ENCODE measurements around the gene C17orf100. TPM values are rescaled to one million over a fixed set of nuclear protein-coding genes. Genes with fewer than 3 reads are reported as not detected.
A peak's percentile ranks its signal among the peaks of the same experiment; 100 is the strongest.

The C17orf100 gene
- total and polyA plus RNA-seq, 2 of the 13 experiments (the other 11 are each of a cell fraction or from before 2014, with no cell fraction given): 3.6 to 8.7 TPM

- TF ChIP-seq, protein P1, sequence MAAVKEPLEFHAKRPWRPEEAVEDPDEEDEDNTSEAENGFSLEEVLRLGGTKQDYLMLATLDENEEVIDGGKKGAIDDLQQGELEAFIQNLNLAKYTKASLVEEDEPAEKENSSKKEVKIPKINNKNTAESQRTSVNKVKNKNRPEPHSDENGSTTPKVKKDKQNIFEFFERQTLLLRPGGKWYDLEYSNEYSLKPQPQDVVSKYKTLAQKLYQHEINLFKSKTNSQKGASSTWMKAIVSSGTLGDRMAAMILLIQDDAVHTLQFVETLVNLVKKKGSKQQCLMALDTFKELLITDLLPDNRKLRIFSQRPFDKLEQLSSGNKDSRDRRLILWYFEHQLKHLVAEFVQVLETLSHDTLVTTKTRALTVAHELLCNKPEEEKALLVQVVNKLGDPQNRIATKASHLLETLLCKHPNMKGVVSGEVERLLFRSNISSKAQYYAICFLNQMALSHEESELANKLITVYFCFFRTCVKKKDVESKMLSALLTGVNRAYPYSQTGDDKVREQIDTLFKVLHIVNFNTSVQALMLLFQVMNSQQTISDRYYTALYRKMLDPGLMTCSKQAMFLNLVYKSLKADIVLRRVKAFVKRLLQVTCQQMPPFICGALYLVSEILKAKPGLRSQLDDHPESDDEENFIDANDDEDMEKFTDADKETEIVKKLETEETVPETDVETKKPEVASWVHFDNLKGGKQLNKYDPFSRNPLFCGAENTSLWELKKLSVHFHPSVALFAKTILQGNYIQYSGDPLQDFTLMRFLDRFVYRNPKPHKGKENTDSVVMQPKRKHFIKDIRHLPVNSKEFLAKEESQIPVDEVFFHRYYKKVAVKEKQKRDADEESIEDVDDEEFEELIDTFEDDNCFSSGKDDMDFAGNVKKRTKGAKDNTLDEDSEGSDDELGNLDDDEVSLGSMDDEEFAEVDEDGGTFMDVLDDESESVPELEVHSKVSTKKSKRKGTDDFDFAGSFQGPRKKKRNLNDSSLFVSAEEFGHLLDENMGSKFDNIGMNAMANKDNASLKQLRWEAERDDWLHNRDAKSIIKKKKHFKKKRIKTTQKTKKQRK (IDR thresholded peaks at IDR 0.05; ENCODE audit: low read length): no peak
- TF ChIP-seq ZNF256 (CRISPR knock-in tag; conservative IDR thresholded peaks at IDR 0.05) (no peak), ZBTB1 (CRISPR knock-in tag; IDR thresholded peaks at IDR 0.05; ENCODE audit: borderline replicate concordance) (no peak), TCF12 (IDR thresholded peaks at IDR 0.05) (no peak), TCF12 (CRISPR knock-in tag; IDR thresholded peaks at IDR 0.05) (no peak), SALL2 (CRISPR knock-in tag; IDR thresholded peaks at IDR 0.05) (no peak), REST (IDR thresholded peaks at IDR 0.05; ENCODE audit: borderline replicate concordance in 1 of 2, low read depth in 1 of 2, low read length in 2 of 2) (no peak), SALL1 (CRISPR knock-in tag; IDR thresholded peaks at IDR 0.05) (peak; percentile 38; the same call in 1 of the 2 replicates), ZMAT3 (CRISPR knock-in tag; conservative IDR thresholded peaks at IDR 0.05) (peak; percentile 10; the same call in 1 of the 2 replicates), ZFX (CRISPR knock-in tag; IDR thresholded peaks at IDR 0.05; ENCODE audit: low read depth) (no peak), ZNF839 (CRISPR knock-in tag; IDR thresholded peaks at IDR 0.05; ENCODE audit: borderline replicate concordance) (no peak), SMAD9 (CRISPR knock-in tag; IDR thresholded peaks at IDR 0.05) (no peak), GATAD1 (CRISPR knock-in tag; IDR thresholded peaks at IDR 0.05) (no peak), ZNF251 (CRISPR knock-in tag; IDR thresholded peaks at IDR 0.05) (no peak), BRD4 (CRISPR knock-in tag; IDR thresholded peaks at IDR 0.05) (peak; percentile 25; the same call in 1 of the 2 replicates), ZNF7 (CRISPR knock-in tag; IDR thresholded peaks at IDR 0.05) (no peak), MXD3 (CRISPR knock-in tag; IDR thresholded peaks at IDR 0.05) (no peak), REXO4 (CRISPR knock-in tag; IDR thresholded peaks at IDR 0.05; ENCODE audit: borderline replicate concordance) (no peak)
- TF ChIP-seq, protein P2, sequence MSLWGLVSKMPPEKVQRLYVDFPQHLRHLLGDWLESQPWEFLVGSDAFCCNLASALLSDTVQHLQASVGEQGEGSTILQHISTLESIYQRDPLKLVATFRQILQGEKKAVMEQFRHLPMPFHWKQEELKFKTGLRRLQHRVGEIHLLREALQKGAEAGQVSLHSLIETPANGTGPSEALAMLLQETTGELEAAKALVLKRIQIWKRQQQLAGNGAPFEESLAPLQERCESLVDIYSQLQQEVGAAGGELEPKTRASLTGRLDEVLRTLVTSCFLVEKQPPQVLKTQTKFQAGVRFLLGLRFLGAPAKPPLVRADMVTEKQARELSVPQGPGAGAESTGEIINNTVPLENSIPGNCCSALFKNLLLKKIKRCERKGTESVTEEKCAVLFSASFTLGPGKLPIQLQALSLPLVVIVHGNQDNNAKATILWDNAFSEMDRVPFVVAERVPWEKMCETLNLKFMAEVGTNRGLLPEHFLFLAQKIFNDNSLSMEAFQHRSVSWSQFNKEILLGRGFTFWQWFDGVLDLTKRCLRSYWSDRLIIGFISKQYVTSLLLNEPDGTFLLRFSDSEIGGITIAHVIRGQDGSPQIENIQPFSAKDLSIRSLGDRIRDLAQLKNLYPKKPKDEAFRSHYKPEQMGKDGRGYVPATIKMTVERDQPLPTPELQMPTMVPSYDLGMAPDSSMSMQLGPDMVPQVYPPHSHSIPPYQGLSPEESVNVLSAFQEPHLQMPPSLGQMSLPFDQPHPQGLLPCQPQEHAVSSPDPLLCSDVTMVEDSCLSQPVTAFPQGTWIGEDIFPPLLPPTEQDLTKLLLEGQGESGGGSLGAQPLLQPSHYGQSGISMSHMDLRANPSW (CRISPR knock-in tag; IDR thresholded peaks at IDR 0.05; ENCODE audit: borderline replicate concordance): no peak
Observed at GRCh38 chr17:6683081-6683684, 31.6 kb downstream of the C17orf100 start (continued).
